HepG2 (cell line): Measurements from ENCODE around the gene RPS25. TPM values are rescaled to one million over a fixed set of nuclear protein-coding genes. Genes with fewer than 3 reads are reported as not detected.

Source experiments
- ATAC-seq: fragments of 200-7000 bp; cut with Tn5 transposase; 3 replicates; pipeline ENCODE4 v1.9.1; 2020; ENCODE audit warnings: mild to moderate bottlenecking, moderate library complexity
- BruUV-seq: library from RNA; stranded (reverse); fragments of 400-500 nt; replicated peaks from 2 replicates; lab custom pipeline; 2021; lab: Mats Ljungman, UMichigan
- CTCF ChIA-PET: fragments of 300-600 bp; formaldehyde crosslinking; extraction: SDS; loops from one replicate; lab custom pipeline; 2021; ENCODE audit warnings: low total read pairs, inconsistent platforms, low intra/inter-chr PET ratio; lab: Yijun Ruan, JAX
- POLR2A ChIA-PET: fragments of 350-600 bp; sonication (Branson Sonifier 250); formaldehyde crosslinking; loops from one replicate; lab custom pipeline; 2020; ENCODE audit warnings: antibody characterized with exemption, inconsistent platforms; lab: Yijun Ruan, JAX
- DNase-seq: peaks from one replicate; pipeline ENCODE4 v3.0.0-alpha.2; 2015; ENCODE audit warnings: low spot score
- FAIRE-seq: peaks from 3 replicates; lab custom pipeline; 2011; peaks lifted over from hg19 to GRCh38; lab: Jason Lieb, UNC
- H2AFZ ChIP-seq: one replicate; pipeline ENCODE4 v1.6.1; 2011; ENCODE audit warnings: low read length, inconsistent platforms
- H3K27ac ChIP-seq: fragments of 300-600 bp; 3 replicates; pipeline ENCODE4 v1.8.0; 2011; ENCODE audit warnings: mixed run types, mild to moderate bottlenecking, mixed read lengths, low read length, inconsistent platforms; ENCODE audit not compliant: insufficient read depth; ENCODE audit errors: extremely low read length
- H3K27me3 ChIP-seq, 2 experiments: fragments of 200-600 bp in 1 of 2; 2 replicates in 1 of 2; 3 replicates in 1 of 2; pipeline versions ENCODE4 v1.6.0 to v1.8.0; 2011; ENCODE audit warnings: low read length in 2 of 2, mild to moderate bottlenecking in 2 of 2, moderate library complexity in 2 of 2, inconsistent platforms in 1 of 2; ENCODE audit not compliant: insufficient read depth in 2 of 2, control insufficient read depth in 1 of 2
- H3K36me3 ChIP-seq, 2 experiments: fragments of 200-600 bp in 1 of 2; replicated peaks in 1 of 2; 2 replicates in 1 of 2; 3 replicates in 1 of 2; pipeline versions ENCODE4 v1.5.1 to v1.8.0; 2011; ENCODE audit warnings: low read length in 2 of 2, inconsistent platforms in 1 of 2; ENCODE audit not compliant: insufficient read depth in 2 of 2, control insufficient read depth in 1 of 2
- H3K4me1 ChIP-seq: 2 replicates; pipeline ENCODE4 v1.5.1; 2012; ENCODE audit warnings: low read length, inconsistent platforms; ENCODE audit not compliant: insufficient read depth
- H3K4me2 ChIP-seq: 2 replicates; pipeline ENCODE4 v1.6.0; 2011; ENCODE audit warnings: low read depth, low read length, inconsistent platforms
- H3K4me3 ChIP-seq, 3 experiments: fragments of 200-600 bp in 1 of 3; sonication (generic), shearing (Covaris generic) in 1 of 3; replicated peaks in 1 of 3; 2 replicates each; pipeline ENCODE4 v1.5.1; 2011 to 2016; ENCODE audit warnings: low read length in 3 of 3, inconsistent platforms in 2 of 3, low read depth in 2 of 3, mild to moderate bottlenecking in 2 of 3, control low read depth in 1 of 3, mixed read lengths in 1 of 3; ENCODE audit not compliant: insufficient read depth in 1 of 3
- H3K79me2 ChIP-seq: one replicate; pipeline ENCODE4 v1.6.1; 2011; ENCODE audit warnings: low read length, inconsistent platforms; ENCODE audit not compliant: insufficient read depth
- H3K9ac ChIP-seq: 2 replicates; pipeline ENCODE4 v1.6.0; 2011; ENCODE audit warnings: mild to moderate bottlenecking, low read depth, low read length, inconsistent platforms; ENCODE audit not compliant: insufficient read depth
- H3K9me3 ChIP-seq: 2 replicates; pipeline ENCODE4 v1.5.1; 2012; ENCODE audit warnings: mild to moderate bottlenecking, low read length
- H4K20me1 ChIP-seq: 2 replicates; pipeline ENCODE4 v1.6.0; 2011; ENCODE audit warnings: inconsistent platforms, mild to moderate bottlenecking, low read length, moderate library complexity; ENCODE audit not compliant: insufficient read depth
- FOXO1 ChIP-seq: sonication (generic); formaldehyde crosslinking; IDR thresholded peaks from 2 replicates; pipeline ENCODE4 v1.4.0; 2020; ENCODE audit warnings: missing genetic modification reagents
- NR0B2 ChIP-seq: sonication (generic); formaldehyde crosslinking; IDR thresholded peaks from 2 replicates; pipeline ENCODE4 v1.4.0; 2020; ENCODE audit warnings: mild to moderate bottlenecking, missing genetic modification reagents
- PATZ1 ChIP-seq: sonication (generic); formaldehyde crosslinking; IDR thresholded peaks from 2 replicates; pipeline ENCODE4 v1.4.0; 2020; ENCODE audit warnings: missing genetic modification reagents
- SAP130 ChIP-seq: IDR thresholded peaks from 2 replicates; pipeline ENCODE4 v1.6.1; 2016; ENCODE audit warnings: low read depth
- SIN3A ChIP-seq: IDR thresholded peaks from 2 replicates; pipeline ENCODE4 v1.6.1; 2011; ENCODE audit warnings: low read depth, mild to moderate bottlenecking, control low read depth, low read length, borderline replicate concordance
- SP2 ChIP-seq: sonication (generic); formaldehyde crosslinking; IDR thresholded peaks from 2 replicates; pipeline ENCODE4 v1.5.1; 2020; ENCODE audit warnings: mild to moderate bottlenecking, missing genetic modification reagents
- STAT5B ChIP-seq: sonication (generic); formaldehyde crosslinking; IDR thresholded peaks from 2 replicates; pipeline ENCODE4 v1.4.0; 2020; ENCODE audit warnings: missing genetic modification reagents
- TBX3 ChIP-seq: fragments of 450-650 bp; IDR thresholded peaks from 2 replicates; pipeline ENCODE4 v1.6.1; 2017; ENCODE audit warnings: antibody characterized with exemption, mild to moderate bottlenecking, inconsistent platforms, borderline replicate concordance
- ZNF143 ChIP-seq: sonication (generic); formaldehyde crosslinking; IDR thresholded peaks from 2 replicates; pipeline ENCODE4 v1.4.0; 2020; ENCODE audit warnings: missing genetic modification reagents
- ZNF234 ChIP-seq: sonication (generic); formaldehyde crosslinking; conservative IDR thresholded peaks from 2 replicates; pipeline ENCODE4 v1.5.1; 2020; ENCODE audit warnings: mild to moderate bottlenecking, missing genetic modification reagents
- ZNF343 ChIP-seq: sonication (generic); formaldehyde crosslinking; IDR thresholded peaks from 2 replicates; pipeline ENCODE4 v1.4.0; 2020; ENCODE audit warnings: mild to moderate bottlenecking, missing genetic modification reagents
- ZNF501 ChIP-seq: sonication (generic); formaldehyde crosslinking; IDR thresholded peaks from 2 replicates; pipeline ENCODE4 v1.5.1; 2020; ENCODE audit warnings: mild to moderate bottlenecking, moderate library complexity, missing genetic modification reagents
- ZNF512 ChIP-seq: sonication (generic); formaldehyde crosslinking; IDR thresholded peaks from 2 replicates; pipeline ENCODE4 v1.4.0; 2020; ENCODE audit warnings: mild to moderate bottlenecking, missing genetic modification reagents
- ZNF746 ChIP-seq: sonication (generic); formaldehyde crosslinking; IDR thresholded peaks from 2 replicates; pipeline ENCODE4 v1.8.0; 2022; ENCODE audit warnings: mild to moderate bottlenecking, missing genetic modification reagents
- ZNF784 ChIP-seq: sonication (generic); formaldehyde crosslinking; IDR thresholded peaks from 2 replicates; pipeline ENCODE4 v1.5.1; 2020; ENCODE audit warnings: missing genetic modification reagents, mild to moderate bottlenecking, borderline replicate concordance
- WGBS: methylation state at CpG from one replicate; pipeline ENCODE4 v1.1.6; 2017; ENCODE audit warnings: low lambda C conversion rate; 5-methylcytosine and 5-hydroxymethylcytosine counted together
- in situ Hi-C: cut with HindIII; loops from 2 replicates; pipeline ENCODE4 v1.10.0; 2017; ENCODE audit warnings: low pct_unique_long_range_greater_than_20kb; ENCODE audit not compliant: extremely low pct_ligation_motif_present
- intact Hi-C: fragments of 100-400 bp; cut with micrococcal nuclease; formaldehyde crosslinking; loops from one replicate; pipeline ENCODE4 v1.10.0; 2022; ENCODE audit not compliant: unreplicated experiment
- polyA plus RNA-seq, 8 experiments: library from polyadenylated mRNA; depleted of rRNA in 3 of 8; stranded (reverse) in 7 of 8; unstranded in 1 of 8; fragments of >200 nt; fragmentation: Illumina TruSeq in 4 of 8; extraction: Trizol in 4 of 8; gene quantifications; 2 replicates each; pipeline versions ENCODE4 v1.2.1 to v1.2.3, GENCODE V29; 2011 to 2016; ENCODE audit warnings: low read depth in 4 of 8, missing spikeins in 1 of 8, mixed read lengths in 1 of 8; ENCODE audit not compliant: insufficient read depth in 1 of 8
- total RNA-seq, 5 experiments: library from RNA; depleted of rRNA; stranded (reverse); fragments of >200 nt; fragmentation: Illumina TruSeq; extraction: Trizol; gene quantifications; 2 replicates each; pipeline ENCODE4 v1.2.3, GENCODE V29; 2016; ENCODE audit warnings: low read depth in 1 of 5
- TF ChIP-seq, protein P1 (sequence below): sonication (generic); formaldehyde crosslinking; IDR thresholded peaks from 2 replicates; pipeline ENCODE4 v1.4.0; 2020; ENCODE audit warnings: missing genetic modification reagents

RPS25 gene
- total and polyA plus RNA-seq, 2 of the 13 experiments (the other 11 are each of a cell fraction or from before 2014, with no cell fraction given) = 839 to 1,415 TPM

DNA sequence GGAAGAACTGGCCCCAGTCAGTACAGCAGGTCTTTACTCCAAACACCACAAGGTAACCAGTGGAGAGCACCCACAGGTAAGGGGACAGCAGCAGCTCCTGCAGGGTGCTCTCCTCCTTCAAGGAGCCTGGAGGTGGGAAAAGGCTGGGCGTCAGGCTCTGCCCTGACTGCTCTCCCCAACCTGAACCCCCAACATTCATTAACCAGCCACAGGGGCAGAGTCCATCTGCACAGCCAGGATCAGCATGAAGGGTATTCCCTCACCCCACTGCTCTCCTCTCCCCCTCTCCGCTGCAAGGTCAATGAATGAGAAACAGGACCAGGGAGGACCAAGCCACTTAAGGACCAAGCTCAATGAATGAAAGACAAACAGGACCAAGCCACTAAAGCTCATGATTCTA lies 8.8 kb upstream of the RPS25 start:
- Histone ChIP-seq H3K4me2 (peak overlapping the region; percentile 99), H3K9me3 (no peaks in the 10 kb centered on the region), H3K9ac (peak overlapping the region; percentile 77), H3K79me2 (peaks cover 53% of the 10 kb centered on the region), H3K4me3 (peak overlapping the region; percentile 31 to 82 (median 79); a peak in 5 of 6 replicates), H3K36me3 (peaks cover 4% of the 10 kb centered on the region in 2 experiments; a peak in 3 of 5 replicates), H4K20me1 (peaks cover 5% of the 10 kb centered on the region; the same call in 1 of the 2 replicates), H3K27me3 (no peaks in the 10 kb centered on the region; a peak in 1 of 5 replicates), H2AFZ (no peak overlapping the region), H3K27ac (peak overlapping the region; percentile 77), H3K4me1 (peaks cover 82% of the 10 kb centered on the region)
- no TSS peak for BruUV-seq
- POLR2A ChIA-PET = interaction anchor here (1.2 to 4.8 kb wide), 5 partner anchors 8 to 116 kb away, joined by 3 to 45 read pairs (median 8); partner anchors contain the start of genes CENATAC, HMBS, HYOU1 and RPS25
- intact Hi-C loops = no loop called here
- 8% methylated on average over 2 of the region's 2 CpGs for WGBS
- FAIRE-seq (peak; percentile 95), DNase-seq (peak; percentile 59), ATAC-seq (peak; percentile 45)
- CTCF ChIA-PET = no interaction called here
- in situ Hi-C loops = no loop called here
- TF ChIP-seq SIN3A = 0 out of 2 replicates have a peak, but pooled peaks have one; percentile 36
- no peak for TF ChIP-seq ZNF234 (CRISPR knock-in tag)
- 0 out of 2 replicates have a peak, but pooled peaks have one; percentile 43 for TF ChIP-seq ZNF746 (CRISPR knock-in tag)
- no peak for TF ChIP-seq ZNF784
- TF ChIP-seq, protein P1, sequence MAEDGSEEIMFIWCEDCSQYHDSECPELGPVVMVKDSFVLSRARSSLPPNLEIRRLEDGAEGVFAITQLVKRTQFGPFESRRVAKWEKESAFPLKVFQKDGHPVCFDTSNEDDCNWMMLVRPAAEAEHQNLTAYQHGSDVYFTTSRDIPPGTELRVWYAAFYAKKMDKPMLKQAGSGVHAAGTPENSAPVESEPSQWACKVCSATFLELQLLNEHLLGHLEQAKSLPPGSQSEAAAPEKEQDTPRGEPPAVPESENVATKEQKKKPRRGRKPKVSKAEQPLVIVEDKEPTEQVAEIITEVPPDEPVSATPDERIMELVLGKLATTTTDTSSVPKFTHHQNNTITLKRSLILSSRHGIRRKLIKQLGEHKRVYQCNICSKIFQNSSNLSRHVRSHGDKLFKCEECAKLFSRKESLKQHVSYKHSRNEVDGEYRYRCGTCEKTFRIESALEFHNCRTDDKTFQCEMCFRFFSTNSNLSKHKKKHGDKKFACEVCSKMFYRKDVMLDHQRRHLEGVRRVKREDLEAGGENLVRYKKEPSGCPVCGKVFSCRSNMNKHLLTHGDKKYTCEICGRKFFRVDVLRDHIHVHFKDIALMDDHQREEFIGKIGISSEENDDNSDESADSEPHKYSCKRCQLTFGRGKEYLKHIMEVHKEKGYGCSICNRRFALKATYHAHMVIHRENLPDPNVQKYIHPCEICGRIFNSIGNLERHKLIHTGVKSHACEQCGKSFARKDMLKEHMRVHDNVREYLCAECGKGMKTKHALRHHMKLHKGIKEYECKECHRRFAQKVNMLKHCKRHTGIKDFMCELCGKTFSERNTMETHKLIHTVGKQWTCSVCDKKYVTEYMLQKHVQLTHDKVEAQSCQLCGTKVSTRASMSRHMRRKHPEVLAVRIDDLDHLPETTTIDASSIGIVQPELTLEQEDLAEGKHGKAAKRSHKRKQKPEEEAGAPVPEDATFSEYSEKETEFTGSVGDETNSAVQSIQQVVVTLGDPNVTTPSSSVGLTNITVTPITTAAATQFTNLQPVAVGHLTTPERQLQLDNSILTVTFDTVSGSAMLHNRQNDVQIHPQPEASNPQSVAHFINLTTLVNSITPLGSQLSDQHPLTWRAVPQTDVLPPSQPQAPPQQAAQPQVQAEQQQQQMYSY (CRISPR knock-in tag) = no peak
- peak; percentile 68 for TF ChIP-seq SAP130 (CRISPR knock-in tag)
- no peak for TF ChIP-seq ZNF143 (CRISPR knock-in tag)
- TF ChIP-seq ZNF343 (CRISPR knock-in tag) = no peak
- no peak for TF ChIP-seq TBX3
- no peak for TF ChIP-seq FOXO1 (CRISPR knock-in tag)
- no peak for TF ChIP-seq ZNF512
- no peak for TF ChIP-seq STAT5B (CRISPR knock-in tag)
- TF ChIP-seq NR0B2 (CRISPR knock-in tag) = no peak
- no peak for TF ChIP-seq ZNF501 (CRISPR knock-in tag)
- 0 out of 2 replicates have a peak, but pooled peaks have one; percentile 47 for TF ChIP-seq PATZ1 (CRISPR knock-in tag)
- TF ChIP-seq SP2 (CRISPR knock-in tag) = no peak
